Nephron progenitor cell (in vitro differentiated cells): ENCODE measurements around the gene CERK.

ENCODE experiments used
- DNase-seq: peaks from one replicate; pipeline ENCODE4 v3.0.0; 2021
- H3K27ac Mint-ChIP-seq: 2 replicates; pipeline ENCODE4 v1.8.0; 2021; ENCODE audit warnings: mild to moderate bottlenecking, moderate library complexity, mixed read lengths
- H3K27me3 Mint-ChIP-seq: 2 replicates; pipeline ENCODE4 v1.8.0; 2021; ENCODE audit warnings: mild to moderate bottlenecking, low read depth, mixed read lengths; ENCODE audit not compliant: poor library complexity
- H3K36me3 Mint-ChIP-seq: 2 replicates; pipeline ENCODE4 v1.8.0; 2021; ENCODE audit warnings: low read depth, mixed read lengths
- H3K4me1 Mint-ChIP-seq: 2 replicates; pipeline ENCODE4 v1.8.0; 2021; ENCODE audit warnings: mixed read lengths
- H3K4me3 Mint-ChIP-seq: 2 replicates; pipeline ENCODE4 v1.8.0; 2021; ENCODE audit warnings: mild to moderate bottlenecking, moderate library complexity, mixed read lengths
- H3K9me3 Mint-ChIP-seq: 2 replicates; pipeline ENCODE4 v1.8.0; 2021; ENCODE audit warnings: mild to moderate bottlenecking, moderate library complexity, mixed read lengths
- TF ChIP-seq, protein P1 (sequence below): fragments of 200-600 bp; sonication (generic); IDR thresholded peaks from 2 replicates; pipeline ENCODE4 v1.5.0; 2021; ENCODE audit warnings: antibody characterized with exemption

The CERK gene

DNA sequence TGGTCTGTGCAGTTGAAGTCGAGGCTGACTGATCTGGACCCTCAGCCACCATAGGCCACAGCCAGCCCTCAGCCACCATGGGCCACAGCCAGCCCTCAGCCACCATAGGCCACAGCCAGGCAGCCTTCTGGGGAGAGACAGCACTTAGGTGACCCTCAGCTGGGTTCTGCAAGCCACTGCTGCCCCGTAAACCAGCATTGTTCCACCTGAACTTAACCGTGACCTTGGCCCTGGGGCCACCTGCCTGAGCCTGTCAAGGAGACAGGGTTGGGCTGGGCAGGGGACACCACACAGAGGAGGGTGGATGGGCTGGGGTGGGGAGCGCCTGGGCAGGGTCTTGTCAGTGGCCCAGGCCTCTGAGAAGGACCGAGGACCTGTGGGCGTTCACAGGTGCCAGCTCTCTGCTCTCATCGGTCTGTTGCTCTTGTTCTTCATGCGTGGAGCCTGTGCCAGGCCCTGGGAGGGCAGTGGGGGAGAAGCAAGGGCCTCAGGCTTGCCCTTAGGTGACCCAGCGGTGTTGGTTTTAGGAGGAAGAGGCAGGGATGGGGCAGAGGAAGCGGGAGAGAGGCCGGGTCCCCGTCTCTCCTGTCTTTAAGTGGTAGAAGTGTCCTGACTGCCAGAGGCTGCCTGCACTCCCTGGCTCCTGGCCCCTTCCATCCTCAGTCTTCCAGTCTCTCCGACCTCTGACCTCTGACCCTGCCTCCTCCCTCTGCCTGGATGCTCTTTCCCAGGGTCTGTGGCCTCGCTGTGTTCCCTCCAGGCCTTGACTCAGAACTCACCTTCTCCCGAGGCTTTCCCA lies 81.0 kb downstream of the CERK start:
- Mint-ChIP-seq H3K4me3 (no peak overlapping the region), H3K36me3 (no peaks in the 10 kb centered on the region), H3K27ac (no peak overlapping the region), H3K27me3 (no peaks in the 10 kb centered on the region), H3K9me3 (no peaks in the 10 kb centered on the region), H3K4me1 (peaks cover 43% of the 10 kb centered on the region)
- TF ChIP-seq, protein P1, sequence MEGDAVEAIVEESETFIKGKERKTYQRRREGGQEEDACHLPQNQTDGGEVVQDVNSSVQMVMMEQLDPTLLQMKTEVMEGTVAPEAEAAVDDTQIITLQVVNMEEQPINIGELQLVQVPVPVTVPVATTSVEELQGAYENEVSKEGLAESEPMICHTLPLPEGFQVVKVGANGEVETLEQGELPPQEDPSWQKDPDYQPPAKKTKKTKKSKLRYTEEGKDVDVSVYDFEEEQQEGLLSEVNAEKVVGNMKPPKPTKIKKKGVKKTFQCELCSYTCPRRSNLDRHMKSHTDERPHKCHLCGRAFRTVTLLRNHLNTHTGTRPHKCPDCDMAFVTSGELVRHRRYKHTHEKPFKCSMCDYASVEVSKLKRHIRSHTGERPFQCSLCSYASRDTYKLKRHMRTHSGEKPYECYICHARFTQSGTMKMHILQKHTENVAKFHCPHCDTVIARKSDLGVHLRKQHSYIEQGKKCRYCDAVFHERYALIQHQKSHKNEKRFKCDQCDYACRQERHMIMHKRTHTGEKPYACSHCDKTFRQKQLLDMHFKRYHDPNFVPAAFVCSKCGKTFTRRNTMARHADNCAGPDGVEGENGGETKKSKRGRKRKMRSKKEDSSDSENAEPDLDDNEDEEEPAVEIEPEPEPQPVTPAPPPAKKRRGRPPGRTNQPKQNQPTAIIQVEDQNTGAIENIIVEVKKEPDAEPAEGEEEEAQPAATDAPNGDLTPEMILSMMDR = no peak
- DNase-seq = no peak

DNA sequence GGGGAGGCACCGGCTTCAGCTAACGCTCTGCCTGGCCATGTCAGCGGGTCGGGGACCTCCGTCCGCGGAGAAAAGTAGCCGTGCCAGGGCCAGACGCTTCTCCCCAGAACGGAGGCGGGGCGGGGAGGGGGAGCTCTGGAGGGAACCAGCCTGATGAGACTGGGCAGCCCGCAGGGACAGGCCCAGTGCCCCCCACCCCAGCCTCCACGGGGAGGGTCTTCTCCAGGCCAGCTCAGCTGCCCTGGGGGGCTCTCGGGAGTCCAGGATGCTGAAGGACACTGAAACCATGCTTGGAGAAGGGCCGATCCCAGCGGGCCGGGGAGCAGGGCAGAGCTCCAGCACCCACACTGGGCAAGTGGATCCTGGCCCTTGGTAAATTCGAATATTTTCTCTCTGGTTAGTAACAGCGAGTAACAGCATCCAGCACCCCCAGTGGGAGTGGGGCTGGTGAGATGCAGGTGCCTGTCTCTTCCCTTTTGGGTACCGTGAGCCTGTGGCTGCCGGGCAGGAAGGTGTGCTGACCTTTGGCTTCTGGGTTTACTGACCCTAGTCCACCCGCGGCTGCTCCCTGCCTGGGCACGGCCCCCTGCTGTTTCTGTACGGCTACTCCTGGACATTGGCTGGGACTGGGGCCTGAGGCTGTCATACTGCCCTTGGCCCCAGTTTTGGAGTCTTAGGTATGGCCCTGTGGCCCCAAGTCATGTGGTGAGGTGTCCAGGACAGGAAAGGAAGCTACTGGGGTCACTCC lies 82.0 kb downstream of the CERK start:
- Mint-ChIP-seq H3K4me3 (no peak overlapping the region), H3K27me3 (no peaks in the 10 kb centered on the region), H3K9me3 (no peaks in the 10 kb centered on the region), H3K27ac (no peak overlapping the region), H3K4me1 (peaks cover 52% of the 10 kb centered on the region), H3K36me3 (no peaks in the 10 kb centered on the region)
- TF ChIP-seq, protein P1 = no peak
- no peak for DNase-seq

- Mint-ChIP-seq H3K9me3 (no peaks in the 10 kb centered on the region), H3K27ac (no peak overlapping the region), H3K27me3 (no peaks in the 10 kb centered on the region), H3K4me3 (no peak overlapping the region), H3K36me3 (no peaks in the 10 kb centered on the region), H3K4me1 (peaks cover 53% of the 10 kb centered on the region)
- no peak for DNase-seq
- TF ChIP-seq, protein P1 = no peak
Measured at GRCh38 chr22:46654927-46655595, 83.0 kb downstream of the CERK start.

GRCh38 chr22:46654426-46654825 lies 83.6 kb downstream of the CERK start:
- TF ChIP-seq, protein P1 = no peak
- H3K4me3 Mint-ChIP-seq = no peak overlapping the region
- no peak for DNase-seq
- H3K27ac Mint-ChIP-seq = no peak overlapping the region
- H3K36me3 Mint-ChIP-seq = no peaks in the 10 kb centered on the region
- H3K4me1 Mint-ChIP-seq = peaks cover 58% of the 10 kb centered on the region
- no peaks in the 10 kb centered on the region for H3K9me3 Mint-ChIP-seq
- no peaks in the 10 kb centered on the region for H3K27me3 Mint-ChIP-seq

DNA sequence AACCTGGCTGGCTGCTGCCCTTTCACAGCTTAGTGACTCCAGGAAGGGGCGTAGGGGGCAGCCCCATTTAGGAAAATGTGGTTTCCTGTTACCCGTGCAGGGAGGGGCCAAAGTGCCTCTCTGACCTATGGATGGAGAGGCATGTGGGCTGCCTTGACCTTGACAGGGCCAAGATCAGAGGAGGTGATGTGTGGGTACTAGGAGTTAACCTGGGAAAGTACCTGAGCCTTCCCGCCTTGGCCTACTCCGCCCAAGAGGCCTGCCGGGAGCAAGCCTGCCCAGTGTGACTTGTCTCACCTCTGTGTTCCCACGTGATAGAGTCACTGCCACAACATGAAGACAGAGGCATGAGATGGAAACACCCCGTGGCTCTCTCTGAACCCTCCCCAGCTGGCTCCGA lies 84.5 kb downstream of the CERK start:
- Mint-ChIP-seq H3K27ac (no peak overlapping the region), H3K36me3 (no peaks in the 10 kb centered on the region), H3K9me3 (no peaks in the 10 kb centered on the region), H3K4me1 (peaks cover 62% of the 10 kb centered on the region), H3K27me3 (no peaks in the 10 kb centered on the region), H3K4me3 (no peak overlapping the region)
- TF ChIP-seq, protein P1 = no peak
- DNase-seq = no peak
